H4 (cell line): Measurements from ENCODE around the gene TBC1D32. TPM values are rescaled to one million over a fixed set of nuclear protein-coding genes. Genes with fewer than 3 reads are reported as not detected.

Source experiments
- total RNA-seq: library from RNA; depleted of rRNA; stranded (reverse); fragments of >200 nt; shearing (Covaris generic); gene quantifications from 2 replicates; pipeline ENCODE4 v1.2.3, GENCODE V29; 2014; rRNA removed

TBC1D32 gene
- total RNA-seq, 1 experiment from 2014 or later, result 2.9 TPM

Other genes starting within 250 kb of the TBC1D32 start
- gene GJA1, start 101.2 kb upstream of the TBC1D32 start, total RNA-seq, result 60.4 and 79.5 TPM in 2 replicates